Activated gamma-delta T cell treated with Interleukin-2 at 50 U/mL for 16 hours (primary cell): ENCODE results near the gene CTNNA3.

Source experiments
- DNase-seq: peaks from one replicate; pipeline ENCODE4 v3.0.0-alpha.2; 2020

CTNNA3 gene

GRCh38 chr10:66265398-66265797, 1430.6 kb downstream of the CTNNA3 start:
- DNase-seq, result no peak

- no peak for DNase-seq
Observed at GRCh38 chr10:66259836-66260235, 1436.2 kb downstream of the CTNNA3 start.

- DNase-seq, result no peak
Observed at GRCh38 chr10:66258693-66259092, 1437.3 kb downstream of the CTNNA3 start.

DNA sequence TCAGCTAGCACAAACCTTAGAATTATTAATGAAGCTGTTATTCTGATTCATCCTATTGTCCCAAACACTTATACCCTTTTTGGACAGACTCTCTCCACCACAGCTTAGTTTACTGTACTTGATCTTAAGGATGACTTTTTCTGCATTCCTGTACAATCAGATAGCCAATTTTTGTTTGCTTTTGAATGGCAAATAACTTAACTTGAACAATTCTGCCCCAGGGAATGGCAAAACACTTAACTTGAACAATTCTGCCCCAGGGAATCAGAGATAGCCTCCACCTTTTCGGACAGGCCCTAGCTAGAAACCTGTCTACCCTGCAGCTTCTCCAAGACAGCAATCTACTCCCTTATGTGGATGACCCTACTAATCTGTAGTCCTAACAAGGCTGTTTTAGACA, 1438.2 kb downstream of the CTNNA3 start:
- no peak for DNase-seq

GRCh38 chr10:66252986-66253385, 1443.0 kb downstream of the CTNNA3 start:
- DNase-seq, result no peak

DNA sequence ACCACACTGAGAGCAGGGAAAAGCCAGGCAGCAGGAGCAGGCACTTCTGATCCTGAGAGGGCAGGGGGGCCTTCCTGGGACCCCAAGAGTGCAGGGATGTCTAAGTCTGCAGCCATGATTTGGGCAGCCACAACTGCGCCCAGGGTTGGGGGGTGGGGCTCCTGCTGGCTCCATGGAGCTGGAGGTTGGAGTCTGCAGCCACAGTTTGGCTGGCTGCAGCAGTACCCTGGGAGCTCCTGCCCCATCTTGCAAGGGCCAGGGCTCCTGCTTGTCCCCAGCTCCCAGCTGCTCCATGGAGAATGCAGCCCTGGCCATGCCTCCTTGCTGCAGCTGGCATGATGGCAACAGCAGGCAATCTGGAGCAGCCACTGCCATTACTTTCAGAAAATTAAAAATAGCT, 1449.8 kb downstream of the CTNNA3 start:
- no peak for DNase-seq

- DNase-seq, result no peak
Observed at GRCh38 chr10:66244953-66245352, 1451.0 kb downstream of the CTNNA3 start.

- no peak for DNase-seq
Observed at GRCh38 chr10:66242885-66243284, 1453.1 kb downstream of the CTNNA3 start.

DNA sequence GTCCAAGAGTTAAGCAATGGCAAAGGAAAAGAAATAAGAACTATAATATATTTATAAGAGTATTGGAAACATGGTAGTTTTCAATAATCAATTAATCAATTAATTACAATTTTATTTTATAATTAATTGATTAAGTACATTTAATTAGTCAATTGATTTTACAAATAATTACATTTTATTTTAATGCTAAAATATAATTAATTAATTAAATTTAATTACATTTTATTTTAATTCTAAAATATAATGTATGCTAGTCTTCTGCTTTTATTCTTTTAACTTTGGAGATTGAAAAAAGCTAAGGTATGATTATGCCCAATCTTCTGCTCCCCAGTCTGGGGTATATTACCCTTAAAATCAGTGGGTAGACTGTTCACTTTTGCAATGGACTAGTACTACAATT, 1456.9 kb downstream of the CTNNA3 start:
- no peak for DNase-seq

- no peak for DNase-seq
Observed at GRCh38 chr10:66238343-66238742, 1457.7 kb downstream of the CTNNA3 start.

DNA sequence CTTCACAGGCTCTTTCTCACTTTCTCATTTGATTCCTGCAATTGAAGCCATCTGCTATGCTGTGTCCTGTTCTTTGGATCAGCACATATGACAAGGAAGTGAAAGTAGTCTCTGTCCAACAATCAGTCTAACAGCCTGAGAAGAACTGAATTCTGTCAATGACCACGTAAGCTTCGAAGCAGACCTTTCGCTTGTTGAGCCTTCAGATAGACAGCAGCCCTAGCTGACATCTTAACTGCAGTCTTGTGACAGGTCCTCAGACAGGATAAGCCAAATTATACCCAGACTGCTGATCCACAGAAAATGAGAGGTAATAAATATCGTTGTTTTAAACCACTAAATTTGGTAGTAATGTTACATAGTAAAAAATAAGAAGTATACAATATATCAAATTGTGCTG, 1461.1 kb downstream of the CTNNA3 start:
- no peak for DNase-seq

DNA sequence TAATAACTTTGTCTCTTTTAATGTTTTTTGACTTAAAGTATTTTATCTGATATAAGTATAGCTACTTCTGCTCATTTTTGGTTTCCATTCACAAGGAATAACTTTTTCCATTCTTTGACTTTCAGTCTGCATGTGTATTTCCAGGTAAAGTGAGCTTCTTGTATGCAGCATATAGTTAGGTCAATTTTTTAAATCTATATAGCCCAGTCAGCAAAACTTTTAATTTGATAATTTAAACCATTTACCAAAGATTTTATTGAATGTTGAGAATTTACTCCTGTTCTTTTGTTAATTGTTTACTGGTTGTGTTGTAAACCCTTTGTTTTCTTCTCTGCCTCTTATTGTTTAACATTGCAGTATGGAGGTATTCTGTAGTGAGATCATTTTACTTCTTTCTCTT, 1467.1 kb downstream of the CTNNA3 start:
- DNase-seq, result no peak

- DNase-seq, result no peak
Observed at GRCh38 chr10:66223656-66224055, 1472.3 kb downstream of the CTNNA3 start.

DNA sequence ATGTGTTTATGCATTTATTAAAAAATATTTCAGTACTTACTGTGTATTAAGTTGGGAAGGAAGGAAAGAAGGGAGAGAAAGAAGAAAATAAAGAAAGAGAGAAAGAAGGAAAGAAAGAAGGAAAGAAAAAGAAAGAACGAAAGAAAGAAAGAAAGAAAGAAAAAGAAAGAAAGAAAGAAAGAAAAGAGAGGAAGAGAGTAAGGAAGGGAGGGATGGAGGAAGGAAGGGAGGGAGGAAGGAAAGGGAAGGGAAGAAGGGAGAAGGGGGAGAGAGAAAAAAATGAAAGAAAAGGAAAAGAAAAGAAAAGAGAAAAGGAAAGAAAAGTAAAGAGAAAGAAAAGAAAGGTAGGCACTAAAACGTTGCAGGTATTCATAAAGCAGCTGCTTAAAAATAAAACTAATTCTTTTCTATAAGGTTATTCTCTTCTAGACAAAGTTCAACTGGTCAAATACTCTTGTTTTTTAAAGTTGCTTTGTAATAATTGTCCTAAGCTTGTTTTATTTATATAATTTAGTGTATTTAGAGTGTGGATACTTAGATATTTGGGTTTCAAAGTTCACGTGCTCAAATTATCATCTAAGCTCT, 1473.4 kb downstream of the CTNNA3 start:
- no peak for DNase-seq

DNA sequence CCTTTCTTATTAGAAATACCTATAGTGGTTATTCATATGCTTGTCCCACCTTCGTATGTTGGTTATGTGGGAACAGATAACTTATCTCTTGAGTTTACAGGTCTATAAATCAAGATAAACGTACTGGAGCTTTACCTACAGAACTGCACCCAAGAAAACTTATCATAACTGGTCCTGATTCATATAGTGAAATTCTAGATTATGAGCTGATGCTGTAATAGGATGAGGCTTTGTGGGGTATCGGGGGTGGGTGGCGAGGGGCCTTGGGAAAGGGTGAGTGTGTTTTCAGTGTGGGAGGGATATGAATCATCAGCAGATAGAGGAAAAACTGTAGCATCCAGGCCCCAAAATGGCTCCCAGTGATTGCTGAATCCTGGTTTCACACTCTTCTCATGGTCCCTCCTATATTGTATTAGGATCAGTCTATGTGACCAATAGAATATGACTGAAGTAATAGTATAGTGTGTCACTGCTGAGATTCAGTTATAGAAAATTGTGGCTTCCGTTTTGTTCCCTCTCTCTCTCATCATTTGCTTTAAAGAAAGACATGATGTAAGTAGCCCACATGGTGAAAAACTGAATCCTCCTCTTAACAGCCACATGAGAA, 1476.9 kb downstream of the CTNNA3 start:
- no peak for DNase-seq

GRCh38 chr10:66218289-66218688, 1477.7 kb downstream of the CTNNA3 start:
- no peak for DNase-seq

- DNase-seq, result no peak
Observed at GRCh38 chr10:66215920-66216319, 1480.1 kb downstream of the CTNNA3 start.

DNA sequence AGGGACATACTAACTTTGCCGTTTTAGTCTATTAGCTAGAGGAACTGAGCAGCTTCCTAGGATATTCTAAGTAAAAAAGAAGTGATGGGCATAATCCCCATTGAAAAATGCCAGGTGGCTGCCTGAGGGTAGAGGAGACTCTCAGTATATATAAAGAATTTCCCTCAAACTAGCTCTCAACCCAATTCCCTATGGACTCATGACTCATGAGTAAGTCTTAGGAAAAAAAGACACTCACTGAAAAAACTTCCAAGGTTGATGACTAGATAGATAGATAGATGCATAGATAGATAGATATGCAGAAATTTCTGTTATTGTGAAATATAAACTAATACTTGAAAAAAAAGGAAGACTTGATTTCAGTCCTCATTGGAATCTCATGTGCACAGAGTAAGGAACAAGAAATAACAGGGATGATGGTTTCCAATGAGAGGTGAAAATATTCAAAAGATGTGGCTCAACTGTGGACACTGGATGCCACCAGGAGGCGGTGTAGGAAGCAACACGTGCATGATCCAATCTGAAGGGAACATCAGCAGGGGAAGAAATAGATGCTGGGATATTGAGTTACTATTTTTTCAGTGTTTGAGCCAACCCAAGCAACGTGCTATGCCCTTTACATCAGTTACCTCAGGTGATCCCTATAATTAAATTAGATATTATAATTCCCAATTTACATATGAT, 1481.1 kb downstream of the CTNNA3 start:
- no peak for DNase-seq

GRCh38 chr10:66209025-66209424, 1487.0 kb downstream of the CTNNA3 start:
- no peak for DNase-seq

DNA sequence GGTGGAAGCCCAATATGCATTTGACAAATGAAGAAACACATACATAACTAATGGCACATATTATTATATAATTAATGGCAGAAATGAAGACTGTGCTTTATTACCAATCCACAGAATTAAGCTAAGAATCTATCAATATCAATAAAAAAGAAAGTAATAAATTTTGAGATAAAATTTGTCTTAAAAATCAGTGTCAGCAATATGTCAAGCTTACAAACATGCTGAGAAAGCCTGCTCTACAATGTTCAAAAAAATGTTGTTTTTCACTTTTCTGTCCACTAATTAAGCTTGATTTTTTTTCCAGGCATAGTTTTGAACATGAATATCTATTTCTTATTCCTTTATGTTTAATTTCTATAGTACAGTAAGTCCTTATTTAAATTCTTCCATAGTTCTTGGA, 1491.2 kb downstream of the CTNNA3 start:
- no peak for DNase-seq

- no peak for DNase-seq
Observed at GRCh38 chr10:66202101-66202500, 1493.9 kb downstream of the CTNNA3 start.

DNA sequence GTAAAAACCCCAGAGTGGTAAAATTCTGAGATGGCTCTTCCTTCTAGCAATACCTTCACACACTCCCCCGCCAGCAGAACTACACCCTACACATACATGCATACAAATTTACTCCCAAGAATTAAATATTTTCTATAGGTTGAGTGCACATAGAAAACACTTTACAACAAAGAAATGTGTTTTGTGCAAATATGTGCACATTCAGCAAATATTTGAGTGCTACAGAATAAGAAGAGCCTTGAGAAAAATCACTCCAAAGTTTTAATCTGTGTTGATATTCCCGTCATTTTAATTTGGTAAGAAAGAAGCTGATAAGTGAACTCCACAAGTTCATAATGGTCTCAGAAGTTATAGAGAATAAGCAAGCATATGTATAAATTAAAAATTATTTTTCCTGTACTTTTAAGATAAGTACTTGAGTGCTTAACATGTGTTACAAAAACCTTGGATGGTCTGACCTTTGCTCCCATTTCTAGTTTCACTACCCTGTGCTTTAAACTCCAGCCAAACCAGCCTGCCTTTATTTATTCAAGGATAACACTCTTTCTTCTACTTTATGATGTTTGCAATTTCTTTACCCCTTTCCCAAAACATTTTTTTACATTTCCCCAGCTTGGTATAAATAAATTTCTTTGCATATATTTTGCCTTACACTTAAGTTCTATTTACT, 1503.7 kb downstream of the CTNNA3 start:
- DNase-seq, result no peak

GRCh38 chr10:66190413-66190812, 1505.6 kb downstream of the CTNNA3 start:
- no peak for DNase-seq

- DNase-seq, result no peak
Observed at GRCh38 chr10:66189271-66189670, 1506.7 kb downstream of the CTNNA3 start.
